ENCODE results near the gene ATXN1. TPM values are rescaled to one million over a fixed set of nuclear protein-coding genes. Genes with fewer than 3 reads are reported as not detected.

Gene ATXN1
- polyA plus RNA-seq, 1 donor from 2014 or later = 28.2 TPM

- Histone ChIP-seq H3K9me2 (ENCODE audit: insufficient read depth, low read length) (no peaks in the 10 kb centered on the region), H4K20me1 (ENCODE audit: insufficient read depth) (no peaks in the 10 kb centered on the region), H3K9me3 (ENCODE audit: low read length) (no peaks in the 10 kb centered on the region), H3K36me3 (ENCODE audit: insufficient read depth, low read length) (no peaks in the 10 kb centered on the region), H3K4me2 (ENCODE audit: low read length) (no peak overlapping the region), H2AFZ (ENCODE audit: low read depth, low read length) (no peak overlapping the region), H3K9ac (ENCODE audit: low read length) (no peak overlapping the region), H3F3A (ENCODE audit: insufficient read depth, low read length, poor library complexity, severe bottlenecking) (no peaks in the 10 kb centered on the region), H3K79me2 (replicated peaks; ENCODE audit: insufficient read depth, low read length) (no peaks in the 10 kb centered on the region), H3K4me3 (ENCODE audit: low read length) (no peak overlapping the region), H3K27ac (ENCODE audit: low read length) (no peak overlapping the region), H3K27me3 (ENCODE audit: insufficient read depth, low read depth, low read length) (no peaks in the 10 kb centered on the region)
- TF ChIP-seq SMC3 (conservative IDR thresholded peaks at IDR 0.05; ENCODE audit: poor library complexity) (no peak), POLR2AphosphoS5 (IDR thresholded peaks at IDR 0.05) (no peak), EP300 (conservative IDR thresholded peaks at IDR 0.05; ENCODE audit: poor library complexity, severe bottlenecking) (no peak), CTCF (IDR thresholded peaks at IDR 0.05; ENCODE audit: poor library complexity, severe bottlenecking) (no peak), REST (IDR thresholded peaks at IDR 0.05; ENCODE audit: borderline replicate concordance) (no peak), RAD21 (conservative IDR thresholded peaks at IDR 0.05) (no peak), EZH2 (IDR thresholded peaks at IDR 0.05; ENCODE audit: borderline replicate concordance, insufficient read depth, low read length, poor library complexity, severe bottlenecking) (no peak), MXI1 (conservative IDR thresholded peaks at IDR 0.05; ENCODE audit: poor library complexity, severe bottlenecking) (no peak), TAF1 (IDR thresholded peaks at IDR 0.05; ENCODE audit: low read depth) (no peak)
Measured at GRCh38 chr6:16508959-16509358, 252.3 kb downstream of the ATXN1 start.

DNA sequence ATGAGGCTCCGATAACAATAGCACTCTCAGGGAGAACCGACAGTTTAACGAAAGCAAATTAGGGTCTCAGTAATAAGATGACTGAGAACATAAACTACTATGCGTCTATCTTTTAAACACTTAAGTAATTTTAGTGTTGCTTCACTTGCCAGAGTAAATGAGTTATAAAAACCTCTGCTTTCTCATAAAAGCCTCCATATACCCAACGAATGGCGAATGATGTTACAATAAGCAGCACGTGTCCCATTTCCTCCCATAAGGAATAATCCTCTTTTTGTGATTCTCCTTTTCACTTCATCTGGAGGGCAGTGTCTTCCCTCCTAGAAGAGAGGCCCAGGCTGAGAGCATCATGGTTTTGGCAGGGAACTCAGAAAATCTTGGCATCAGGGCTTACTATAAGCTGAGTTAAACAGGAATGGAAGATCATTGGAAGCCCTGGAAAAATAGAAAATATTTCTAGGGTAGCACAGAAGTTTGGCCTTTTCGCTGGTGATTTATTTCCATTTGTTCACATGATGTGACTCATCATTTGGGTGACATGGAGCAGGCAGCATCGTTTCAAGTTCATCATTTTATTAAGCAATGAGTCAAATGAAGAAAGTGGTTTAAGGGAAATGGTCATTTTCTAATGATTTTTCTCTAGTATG, 255.4 kb downstream of the ATXN1 start:
- no peaks in the 10 kb centered on the region for H3K27me3 ChIP-seq (ENCODE audit: insufficient read depth, low read depth, low read length)
- H3K4me3 ChIP-seq (ENCODE audit: low read length) = no peak overlapping the region
- no peaks in the 10 kb centered on the region for H3K36me3 ChIP-seq (ENCODE audit: insufficient read depth, low read length)
- no peaks in the 10 kb centered on the region for H4K20me1 ChIP-seq (ENCODE audit: insufficient read depth)
- H3K9me2 ChIP-seq (ENCODE audit: insufficient read depth, low read length) = no peaks in the 10 kb centered on the region
- no peaks in the 10 kb centered on the region for H3K9me3 ChIP-seq (ENCODE audit: low read length)
- no peak overlapping the region for H3K4me2 ChIP-seq (ENCODE audit: low read length)
- H2AFZ ChIP-seq (ENCODE audit: low read depth, low read length) = no peak overlapping the region
- H3K9ac ChIP-seq (ENCODE audit: low read length) = no peak overlapping the region
- H3K79me2 ChIP-seq (replicated peaks; ENCODE audit: insufficient read depth, low read length) = no peaks in the 10 kb centered on the region
- TF ChIP-seq POLR2AphosphoS5 (IDR thresholded peaks at IDR 0.05) (no peak), EZH2 (IDR thresholded peaks at IDR 0.05; ENCODE audit: borderline replicate concordance, insufficient read depth, low read length, poor library complexity, severe bottlenecking) (no peak), TAF1 (IDR thresholded peaks at IDR 0.05; ENCODE audit: low read depth) (no peak)
- no peaks in the 10 kb centered on the region for H3F3A ChIP-seq (ENCODE audit: insufficient read depth, low read length, poor library complexity, severe bottlenecking)
- H3K27ac ChIP-seq (ENCODE audit: low read length) = no peak overlapping the region

Measured in neural cell (in vitro differentiated cells).